ENCODE results near the gene CLRN1. TPM values are rescaled to one million over a fixed set of nuclear protein-coding genes. Genes with fewer than 3 reads are reported as not detected.

The CLRN1 gene
- total RNA-seq, 2 donors from 2014 or later = not detected

DNA sequence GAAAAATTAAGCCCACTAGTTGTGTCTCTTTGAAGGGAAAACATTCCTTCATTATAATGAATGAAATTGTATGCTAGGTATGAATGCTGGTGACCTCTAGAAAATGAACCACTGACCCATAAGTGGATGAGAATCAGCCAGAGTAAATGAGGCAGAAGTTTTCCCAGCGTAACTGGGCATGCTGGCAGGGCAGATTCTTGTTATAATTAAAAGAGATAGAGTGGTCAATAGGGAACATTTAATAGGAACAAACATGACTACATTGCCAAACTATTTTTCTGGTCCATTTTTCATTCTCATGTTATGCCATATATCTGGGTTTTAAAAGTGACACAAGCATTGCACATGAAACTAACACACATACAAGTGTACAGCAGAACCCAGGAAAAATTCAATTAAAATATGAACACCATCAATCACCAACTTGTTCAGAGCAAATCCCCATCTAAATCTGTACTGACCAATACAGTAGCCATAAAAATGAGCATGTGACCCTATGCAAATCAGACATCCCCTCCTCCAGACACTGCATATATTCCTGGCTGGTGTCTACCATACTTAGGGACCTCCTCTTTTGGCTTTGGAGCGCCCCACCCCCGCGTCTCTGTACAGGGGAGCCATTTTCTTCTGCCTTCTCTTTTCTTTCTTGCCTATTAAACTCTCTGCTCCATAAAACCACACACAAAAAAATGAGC, 4.0 kb downstream of the CLRN1 start:
- ATAC-seq (no peak), DNase-seq (no peak)
- no peaks in the 10 kb centered on the region for H3K9me3 ChIP-seq (ENCODE audit: control insufficient read depth, low read length, poor library complexity, severe bottlenecking)
- Mint-ChIP-seq H3K4me3 (no peak overlapping the region), H3K4me1 (no peaks in the 10 kb centered on the region), H3K27ac (no peak overlapping the region), H3K27me3 (peaks cover 58% of the 10 kb centered on the region), H3K36me3 (ENCODE audit: low read depth) (no peaks in the 10 kb centered on the region)

DNA sequence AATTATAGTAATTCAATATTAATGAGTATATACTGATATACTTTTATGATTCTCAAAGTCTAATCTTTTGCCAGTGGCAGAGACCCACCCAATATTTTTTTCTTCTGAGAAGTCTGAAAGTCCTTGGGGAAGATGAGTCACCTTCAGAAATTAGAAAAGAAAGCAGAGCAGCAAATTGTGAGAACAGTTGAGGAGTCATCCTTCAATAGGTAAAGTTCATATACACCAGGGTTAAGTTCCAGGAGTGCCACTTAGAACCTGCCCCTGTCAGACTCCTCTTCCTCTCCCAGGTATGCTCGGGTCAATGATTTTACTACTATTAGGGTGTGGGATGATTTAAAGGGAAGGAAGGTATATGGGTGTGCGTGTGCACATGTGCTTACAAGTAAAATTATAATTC, 7.1 kb downstream of the CLRN1 start:
- Mint-ChIP-seq H3K27me3 (peaks cover 55% of the 10 kb centered on the region), H3K36me3 (ENCODE audit: low read depth) (no peaks in the 10 kb centered on the region), H3K4me3 (no peak overlapping the region), H3K4me1 (no peaks in the 10 kb centered on the region), H3K27ac (no peak overlapping the region)
- no peaks in the 10 kb centered on the region for H3K9me3 ChIP-seq (ENCODE audit: control insufficient read depth, low read length, poor library complexity, severe bottlenecking)
- ATAC-seq (no peak), DNase-seq (no peak)

DNA sequence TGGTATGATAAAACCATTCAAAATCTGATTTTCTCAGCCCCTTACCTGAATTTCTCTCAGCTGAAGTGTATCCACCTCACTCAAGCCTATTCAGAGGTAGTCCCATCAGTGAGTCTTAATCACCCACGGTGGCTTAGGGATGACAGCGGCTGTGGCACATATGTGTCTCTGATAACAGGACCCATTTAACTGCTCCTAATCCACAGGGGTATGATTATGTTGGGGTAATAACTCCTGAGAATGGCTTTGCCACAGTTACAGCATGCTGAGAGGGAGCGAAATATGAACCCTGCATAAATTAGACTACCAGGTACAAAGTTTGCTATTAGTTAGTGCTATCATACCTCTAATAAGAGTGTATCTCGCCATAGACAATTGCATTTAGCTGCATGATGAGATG, 10.6 kb downstream of the CLRN1 start:
- no peak for ATAC-seq
- no peak for DNase-seq
- H3K36me3 Mint-ChIP-seq (ENCODE audit: low read depth) = no peaks in the 10 kb centered on the region
- no peak overlapping the region for H3K27ac Mint-ChIP-seq
- no peaks in the 10 kb centered on the region for H3K9me3 ChIP-seq (ENCODE audit: control insufficient read depth, low read length, poor library complexity, severe bottlenecking)
- H3K4me1 Mint-ChIP-seq = no peaks in the 10 kb centered on the region
- peaks cover 73% of the 10 kb centered on the region for H3K27me3 Mint-ChIP-seq
- no peak overlapping the region for H3K4me3 Mint-ChIP-seq

DNA sequence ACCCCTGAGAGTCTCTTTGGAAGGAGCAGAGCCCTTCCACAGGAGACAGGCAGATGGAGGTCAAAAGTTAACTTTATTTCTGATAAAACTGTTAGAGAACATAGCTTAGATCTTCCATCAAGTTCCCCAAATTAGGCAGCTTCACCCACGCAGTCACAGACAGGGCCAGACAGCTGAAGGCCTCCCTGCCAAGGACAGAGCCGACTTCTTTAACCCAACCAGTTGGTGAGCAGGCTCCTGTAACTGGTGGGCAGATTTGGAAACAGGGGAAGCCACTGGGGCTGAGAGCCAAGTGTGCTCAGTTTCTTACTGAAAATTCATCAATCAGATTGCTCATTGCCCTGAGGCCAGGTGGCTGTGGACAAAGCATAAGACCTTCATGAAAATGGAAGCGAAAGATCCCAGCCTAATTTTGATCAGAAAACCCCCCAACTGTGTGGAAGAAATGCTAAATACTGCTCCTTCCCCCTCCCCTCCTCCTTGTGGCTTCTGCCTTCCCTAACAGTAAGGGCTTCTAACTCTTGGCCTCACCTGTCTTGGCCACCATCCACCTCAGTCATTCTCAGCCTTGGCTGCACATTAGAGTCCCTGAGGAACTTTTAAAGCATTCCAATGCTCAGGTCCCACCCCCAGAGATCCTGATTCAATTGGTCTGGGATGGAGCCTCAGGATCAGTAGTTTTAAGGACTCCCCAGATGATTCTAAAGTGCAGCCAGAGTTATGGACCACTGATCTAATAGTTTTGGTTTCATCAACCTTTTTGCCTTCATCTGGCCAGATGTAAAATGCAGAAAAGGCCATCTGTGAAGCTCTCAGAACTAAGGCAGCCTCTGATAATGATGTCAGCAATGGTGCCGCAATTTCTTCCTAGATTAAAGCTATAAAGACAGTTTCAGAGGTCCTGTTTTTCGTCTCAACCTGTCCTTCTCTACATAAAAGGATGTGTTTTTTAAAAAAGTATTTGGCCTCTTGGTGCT, 11.5 kb downstream of the CLRN1 start:
- Mint-ChIP-seq H3K4me1 (no peaks in the 10 kb centered on the region), H3K27ac (no peak overlapping the region), H3K36me3 (ENCODE audit: low read depth) (no peaks in the 10 kb centered on the region), H3K27me3 (peaks cover 69% of the 10 kb centered on the region), H3K4me3 (no peak overlapping the region)
- no peaks in the 10 kb centered on the region for H3K9me3 ChIP-seq (ENCODE audit: control insufficient read depth, low read length, poor library complexity, severe bottlenecking)
- no peak for ATAC-seq
- no peak for DNase-seq

DNA sequence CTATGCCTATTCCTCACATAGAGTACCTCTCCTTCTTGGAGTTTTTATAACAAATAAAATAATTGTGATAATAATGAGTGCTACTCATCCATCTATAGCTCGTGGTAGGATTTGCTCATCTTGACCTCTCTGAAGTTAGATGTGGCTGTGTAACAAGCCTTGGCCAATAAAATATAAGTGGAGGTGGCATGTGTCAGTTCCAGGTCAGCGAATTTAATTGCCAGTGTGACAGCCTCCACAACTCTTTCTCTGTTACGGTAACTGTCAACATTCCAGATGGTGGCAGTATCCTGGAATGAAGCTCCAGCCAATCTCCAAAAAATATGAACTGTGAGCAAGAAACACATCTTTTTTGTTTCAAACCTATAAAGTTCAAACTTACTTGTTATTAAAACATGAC, 13.8 kb downstream of the CLRN1 start:
- Mint-ChIP-seq H3K27me3 (peaks cover 58% of the 10 kb centered on the region), H3K4me1 (no peaks in the 10 kb centered on the region), H3K36me3 (ENCODE audit: low read depth) (no peaks in the 10 kb centered on the region), H3K27ac (no peak overlapping the region), H3K4me3 (no peak overlapping the region)
- ATAC-seq (no peak), DNase-seq (no peak)
- H3K9me3 ChIP-seq (ENCODE audit: control insufficient read depth, low read length, poor library complexity, severe bottlenecking) = no peaks in the 10 kb centered on the region

DNA sequence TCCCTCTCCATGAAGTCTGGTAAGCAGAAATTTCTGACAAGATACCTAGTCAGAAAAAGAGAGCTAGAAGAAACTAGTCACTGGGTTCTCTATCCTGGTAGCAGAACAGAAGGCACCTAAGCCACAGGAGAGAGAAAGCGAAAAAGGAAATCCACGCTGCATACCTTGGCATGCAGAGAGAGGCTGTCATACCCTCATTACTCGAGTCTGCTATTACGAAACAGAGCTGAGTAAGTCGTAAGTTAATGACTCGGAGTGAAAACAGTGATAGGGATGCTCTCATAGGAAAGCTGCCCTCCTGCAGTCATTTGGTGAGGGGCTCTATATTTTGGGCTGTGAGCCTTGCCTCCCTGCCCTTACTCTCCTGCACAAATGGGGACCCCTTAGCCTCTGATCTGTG, 16.2 kb downstream of the CLRN1 start:
- no peak overlapping the region for H3K27ac Mint-ChIP-seq
- ATAC-seq (no peak), DNase-seq (no peak)
- H3K36me3 Mint-ChIP-seq (ENCODE audit: low read depth) = no peaks in the 10 kb centered on the region
- H3K4me3 Mint-ChIP-seq = no peak overlapping the region
- H3K27me3 Mint-ChIP-seq = peaks cover 49% of the 10 kb centered on the region
- H3K4me1 Mint-ChIP-seq = no peaks in the 10 kb centered on the region
- no peaks in the 10 kb centered on the region for H3K9me3 ChIP-seq (ENCODE audit: control insufficient read depth, low read length, poor library complexity, severe bottlenecking)

DNA sequence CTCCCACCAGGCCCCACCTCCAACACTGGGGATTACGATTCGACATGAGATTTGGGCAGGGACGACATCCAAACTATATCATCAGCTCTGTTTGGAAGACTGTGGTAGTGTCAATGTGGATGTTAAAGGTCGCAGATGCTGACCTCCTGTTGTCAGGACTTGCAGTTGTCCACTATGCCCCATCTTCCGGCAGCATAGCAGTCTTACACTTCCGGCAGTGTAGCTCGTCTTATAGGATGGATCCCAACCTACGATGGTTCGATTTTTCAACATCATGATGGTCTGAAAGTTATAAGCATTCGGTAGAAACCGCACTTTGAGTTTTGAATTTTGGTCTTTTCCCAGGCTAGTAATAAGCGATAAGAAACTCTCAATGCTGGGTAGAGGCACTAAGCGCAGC, 20.6 kb downstream of the CLRN1 start:
- DNase-seq (no peak), ATAC-seq (no peak)
- Mint-ChIP-seq H3K27me3 (peaks cover 37% of the 10 kb centered on the region), H3K4me1 (no peaks in the 10 kb centered on the region), H3K27ac (no peak overlapping the region), H3K4me3 (no peak overlapping the region), H3K36me3 (ENCODE audit: low read depth) (no peaks in the 10 kb centered on the region)
- H3K9me3 ChIP-seq (ENCODE audit: control insufficient read depth, low read length, poor library complexity, severe bottlenecking) = no peaks in the 10 kb centered on the region

DNA sequence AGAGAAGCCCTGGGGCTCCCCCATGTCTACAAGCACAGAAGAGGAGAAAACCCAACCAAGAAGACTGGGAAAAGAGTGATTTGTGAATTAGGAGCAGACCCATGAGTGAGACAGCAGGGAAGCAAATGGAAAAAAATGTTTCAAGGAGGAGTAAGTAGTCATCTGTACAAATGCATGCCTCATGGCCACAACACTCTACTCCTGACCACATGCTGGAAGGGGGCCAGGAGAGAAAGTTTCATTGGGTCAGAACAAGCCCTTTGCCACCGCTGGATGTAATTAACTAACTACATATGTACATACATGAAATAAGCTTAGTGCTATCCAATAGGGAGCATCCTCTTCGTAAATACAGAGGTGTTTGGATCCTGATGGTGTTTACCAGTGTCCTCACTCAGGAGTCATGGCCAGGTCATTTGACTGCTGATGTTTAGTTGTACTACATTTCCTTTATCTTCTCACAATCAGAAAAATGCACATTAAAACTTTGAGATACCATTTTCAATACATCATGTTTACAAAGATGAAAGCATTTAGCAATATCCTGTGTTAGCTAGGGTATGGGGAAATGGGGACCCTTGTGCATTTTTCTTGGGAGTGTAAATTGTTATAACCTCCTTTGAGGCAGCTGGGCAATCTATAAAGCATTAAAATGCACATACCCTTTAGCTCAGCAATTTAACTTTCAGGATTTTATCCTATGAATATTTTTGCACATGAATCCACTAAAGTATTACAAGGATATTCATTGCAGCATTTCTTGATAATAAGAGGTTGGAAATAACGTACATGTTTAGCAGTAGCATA, 27.1 kb downstream of the CLRN1 start:
- Mint-ChIP-seq H3K27ac (no peak overlapping the region), H3K27me3 (peaks cover 60% of the 10 kb centered on the region), H3K4me3 (no peak overlapping the region), H3K4me1 (no peaks in the 10 kb centered on the region), H3K36me3 (ENCODE audit: low read depth) (peaks cover 3% of the 10 kb centered on the region)
- DNase-seq (no peak), ATAC-seq (no peak)
- no peaks in the 10 kb centered on the region for H3K9me3 ChIP-seq (ENCODE audit: control insufficient read depth, low read length, poor library complexity, severe bottlenecking)

DNA sequence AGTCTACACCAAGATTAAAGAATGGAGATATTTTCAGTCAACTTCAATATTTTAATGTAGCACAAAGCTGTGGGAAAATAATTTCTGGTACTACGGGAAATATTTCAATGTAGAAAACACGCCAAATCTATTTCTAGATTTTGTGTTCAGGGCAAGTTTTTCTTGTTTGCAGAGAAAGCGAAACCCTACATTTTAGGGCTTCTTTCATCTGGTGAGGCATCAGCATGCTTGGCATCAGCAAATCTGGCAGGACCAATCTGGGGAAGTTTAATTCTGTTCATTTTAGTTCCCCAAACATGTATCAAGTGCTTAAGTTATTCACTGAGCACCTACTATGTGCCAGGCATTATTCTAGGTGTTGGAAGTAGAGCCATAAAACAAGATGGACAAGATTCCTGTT, 30.3 kb downstream of the CLRN1 start:
- Mint-ChIP-seq H3K4me1 (no peaks in the 10 kb centered on the region), H3K36me3 (ENCODE audit: low read depth) (peaks cover 6% of the 10 kb centered on the region), H3K27ac (no peak overlapping the region), H3K4me3 (no peak overlapping the region), H3K27me3 (peaks cover 75% of the 10 kb centered on the region)
- ATAC-seq (no peak), DNase-seq (no peak)
- no peaks in the 10 kb centered on the region for H3K9me3 ChIP-seq (ENCODE audit: control insufficient read depth, low read length, poor library complexity, severe bottlenecking)

DNA sequence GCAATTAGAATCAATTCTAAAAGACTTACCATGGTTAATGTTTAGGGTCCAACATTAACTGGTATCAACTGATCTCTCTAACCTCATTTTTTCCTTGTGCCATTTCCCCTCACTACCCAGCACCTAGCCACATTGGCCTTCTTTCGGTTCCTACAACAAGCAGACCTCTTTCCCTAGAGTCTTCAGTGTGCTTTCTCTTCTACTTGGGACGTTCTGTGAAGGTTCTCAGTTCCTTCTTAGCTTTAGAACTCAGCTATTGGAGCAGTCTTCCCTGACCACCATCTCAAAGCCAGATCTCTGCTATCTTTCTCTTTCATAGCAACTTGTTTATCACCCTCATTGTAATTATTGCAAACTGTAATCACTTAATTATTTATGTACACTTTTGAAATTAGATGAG, 35.8 kb downstream of the CLRN1 start:
- Mint-ChIP-seq H3K4me3 (no peak overlapping the region), H3K27ac (no peak overlapping the region), H3K36me3 (ENCODE audit: low read depth) (peaks cover 3% of the 10 kb centered on the region), H3K27me3 (peaks cover 64% of the 10 kb centered on the region), H3K4me1 (no peaks in the 10 kb centered on the region)
- no peak for DNase-seq
- H3K9me3 ChIP-seq (ENCODE audit: control insufficient read depth, low read length, poor library complexity, severe bottlenecking) = no peaks in the 10 kb centered on the region
- ATAC-seq = no peak

DNA sequence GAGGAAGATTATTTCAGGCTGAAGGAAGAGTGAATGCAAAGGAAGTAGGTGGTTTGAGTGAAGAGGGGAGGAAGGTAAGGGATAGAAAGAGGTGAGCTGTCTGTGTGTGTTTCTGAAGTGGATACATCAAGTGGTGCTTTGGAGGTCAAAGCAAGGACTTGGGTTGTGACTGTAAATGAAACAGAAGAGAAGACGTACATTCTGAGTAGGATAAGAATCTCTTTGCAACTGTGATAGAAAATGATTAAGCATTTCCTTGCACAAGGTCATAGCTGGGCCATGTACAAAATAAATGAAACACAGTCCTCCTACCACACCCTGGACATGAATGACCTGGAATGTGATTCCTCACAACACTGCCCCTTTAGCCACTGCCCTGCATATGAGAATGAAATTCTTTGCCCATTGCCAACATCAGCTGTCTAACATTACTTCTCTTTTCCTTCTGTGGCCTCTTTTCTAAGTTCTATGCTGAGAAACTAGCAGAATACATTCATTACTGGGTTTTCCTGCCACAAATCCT, 39.0 kb downstream of the CLRN1 start:
- DNase-seq (no peak), ATAC-seq (no peak)
- H3K36me3 Mint-ChIP-seq (ENCODE audit: low read depth) = no peaks in the 10 kb centered on the region
- peaks cover 68% of the 10 kb centered on the region for H3K27me3 Mint-ChIP-seq
- no peak overlapping the region for H3K4me3 Mint-ChIP-seq
- no peak overlapping the region for H3K27ac Mint-ChIP-seq
- no peaks in the 10 kb centered on the region for H3K4me1 Mint-ChIP-seq
- no peaks in the 10 kb centered on the region for H3K9me3 ChIP-seq (ENCODE audit: control insufficient read depth, low read length, poor library complexity, severe bottlenecking)

DNA sequence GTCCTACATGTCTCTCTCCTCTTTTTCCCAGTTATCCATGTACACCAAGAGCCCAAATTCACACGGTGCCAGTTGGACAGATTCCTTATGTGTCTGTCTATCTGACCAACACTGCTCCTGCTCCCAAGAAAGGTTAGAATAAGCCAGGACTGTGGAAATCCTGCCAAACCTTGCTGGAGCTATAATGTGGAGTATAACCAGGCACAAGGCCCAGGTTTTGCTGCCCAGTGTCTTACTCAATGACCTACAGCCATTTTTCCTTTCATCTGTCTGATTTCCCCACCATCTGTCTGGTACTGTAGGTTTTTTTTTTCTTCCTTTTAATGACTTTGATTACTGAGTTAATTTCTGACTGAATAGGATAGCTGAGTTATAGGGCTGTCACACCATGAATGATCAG, 40.8 kb downstream of the CLRN1 start:
- no peaks in the 10 kb centered on the region for H3K9me3 ChIP-seq (ENCODE audit: control insufficient read depth, low read length, poor library complexity, severe bottlenecking)
- Mint-ChIP-seq H3K4me3 (no peak overlapping the region), H3K27ac (no peak overlapping the region), H3K27me3 (peaks cover 61% of the 10 kb centered on the region), H3K36me3 (ENCODE audit: low read depth) (no peaks in the 10 kb centered on the region), H3K4me1 (no peaks in the 10 kb centered on the region)
- ATAC-seq (no peak), DNase-seq (no peak)

DNA sequence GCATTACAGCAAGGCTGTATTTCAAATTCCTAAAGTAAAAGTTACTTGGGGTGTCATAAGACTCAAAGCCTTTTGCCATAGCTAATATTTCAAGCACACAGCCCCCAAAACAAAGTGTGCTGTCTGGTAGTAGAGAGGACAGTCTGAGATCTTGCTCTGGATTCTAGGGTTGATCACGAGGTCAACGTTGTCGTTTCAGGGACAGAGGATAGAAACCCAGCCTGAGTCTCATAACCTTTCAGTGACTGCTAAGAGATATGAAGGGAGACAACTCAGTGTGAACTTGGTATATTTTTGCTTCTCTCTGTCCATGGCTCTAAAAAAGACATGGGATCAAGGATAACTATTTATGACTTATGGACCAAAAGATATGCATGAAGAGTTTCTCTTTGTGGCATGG, 41.7 kb downstream of the CLRN1 start:
- no peaks in the 10 kb centered on the region for H3K4me1 Mint-ChIP-seq
- peaks cover 58% of the 10 kb centered on the region for H3K27me3 Mint-ChIP-seq
- H3K4me3 Mint-ChIP-seq = no peak overlapping the region
- ATAC-seq (no peak), DNase-seq (no peak)
- no peak overlapping the region for H3K27ac Mint-ChIP-seq
- no peaks in the 10 kb centered on the region for H3K36me3 Mint-ChIP-seq (ENCODE audit: low read depth)
- no peaks in the 10 kb centered on the region for H3K9me3 ChIP-seq (ENCODE audit: control insufficient read depth, low read length, poor library complexity, severe bottlenecking)

All from T-helper 17 cell (primary cell).